Measurements from ENCODE around the gene ARF6.
"Not testable (repeated sequence)": the region's sequence is repeated elsewhere in the genome, so short reads cannot be mapped to it uniquely, and the experiment has no call there.

ARF6 gene

DNA sequence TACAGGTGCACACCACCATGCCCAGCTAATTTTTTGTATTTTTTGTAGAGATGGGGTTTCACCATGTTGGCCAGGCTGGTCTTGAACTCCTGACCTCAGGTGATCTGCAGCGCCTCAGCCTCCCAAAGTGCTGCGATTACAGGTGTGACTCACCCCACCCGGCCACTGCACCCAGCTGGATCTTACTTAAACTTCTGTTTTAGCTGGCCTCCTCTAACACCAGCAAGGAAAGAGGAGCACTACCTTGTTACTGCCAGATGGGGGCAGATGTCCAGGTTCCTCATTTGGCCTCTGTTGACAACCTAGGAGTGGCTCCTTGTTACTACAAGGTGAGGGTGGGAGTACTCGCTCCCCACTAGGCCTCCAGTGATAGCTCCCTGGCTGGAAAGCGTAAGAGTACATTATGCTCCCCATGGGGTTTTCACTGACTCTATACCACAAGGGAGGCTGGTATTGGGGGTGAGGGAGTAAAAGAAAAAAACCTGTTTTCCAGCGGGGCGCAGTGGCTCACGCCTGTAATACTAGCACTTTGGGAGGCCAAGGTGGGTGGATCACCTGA, 13.2 kb upstream of the ARF6 start:
- FAIRE-seq, result no peak

DNA sequence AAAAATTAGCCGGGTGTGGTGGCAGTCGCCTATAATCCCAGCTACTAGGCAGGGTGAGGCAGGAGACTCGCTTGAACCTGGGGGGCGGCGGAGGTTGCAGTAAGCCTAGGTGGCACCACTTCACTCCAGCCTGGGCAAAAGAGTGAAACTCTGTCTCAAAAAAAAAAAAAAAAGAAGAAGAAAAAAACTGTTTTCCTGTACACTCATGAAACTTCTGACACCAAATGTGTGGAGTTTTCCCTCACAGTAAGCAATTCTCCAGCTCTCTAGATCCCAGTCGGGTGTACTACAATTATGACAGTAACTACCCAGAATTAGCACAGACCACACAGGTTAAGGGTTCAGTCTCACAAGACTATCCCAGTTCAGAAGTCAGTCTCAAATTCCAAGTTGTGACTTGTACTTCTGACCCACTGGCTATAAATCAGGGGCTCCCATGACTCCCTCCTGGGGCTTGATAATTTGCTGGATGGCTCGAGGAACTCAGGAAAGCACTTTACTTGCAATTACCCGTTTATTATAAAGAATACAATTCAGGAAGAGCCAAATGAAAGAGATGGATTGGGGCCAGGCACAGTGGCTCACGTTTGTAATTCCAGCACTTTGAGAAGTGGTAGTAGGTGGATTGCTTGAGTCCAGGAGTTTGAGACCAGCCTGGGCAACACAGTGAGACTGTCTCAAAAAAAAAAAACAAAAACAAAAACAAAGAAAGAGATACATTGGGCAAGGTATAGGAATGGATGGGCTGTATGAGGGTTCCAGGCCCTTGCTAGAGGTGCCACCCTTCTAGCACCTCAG, 12.4 kb upstream of the ARF6 start:
- no peak for FAIRE-seq

DNA sequence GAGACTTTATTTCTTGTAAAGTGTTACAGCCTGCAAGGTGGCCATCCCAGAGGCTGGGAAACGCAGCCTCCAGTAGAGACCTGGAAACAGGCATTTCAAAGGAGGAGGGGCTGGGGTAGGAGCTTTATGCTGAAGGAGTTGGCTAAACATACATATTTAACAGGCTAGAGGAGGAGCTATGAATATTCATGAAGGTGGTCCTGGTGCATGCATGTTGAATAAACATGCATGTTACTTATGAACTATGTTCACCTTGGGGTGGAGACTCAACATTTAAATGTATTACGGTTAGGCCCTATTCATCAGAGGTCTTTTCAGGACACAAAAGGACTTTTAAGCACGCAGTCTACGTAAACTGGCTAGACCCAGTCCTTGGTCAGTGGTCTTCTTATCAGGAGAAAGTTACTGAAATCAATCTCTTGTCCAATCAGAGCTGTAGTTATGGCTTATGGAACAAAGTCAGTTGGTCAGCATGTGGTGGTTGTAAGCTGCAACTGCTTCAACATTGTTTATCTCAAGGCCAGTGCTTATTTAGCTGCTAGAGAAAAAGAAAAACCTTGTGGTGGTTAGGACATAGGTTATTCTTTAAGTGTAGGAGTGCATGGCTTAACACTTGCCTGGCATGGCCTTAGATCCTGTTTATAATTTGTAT, 11.4 kb upstream of the ARF6 start:
- FAIRE-seq, result no peak

DNA sequence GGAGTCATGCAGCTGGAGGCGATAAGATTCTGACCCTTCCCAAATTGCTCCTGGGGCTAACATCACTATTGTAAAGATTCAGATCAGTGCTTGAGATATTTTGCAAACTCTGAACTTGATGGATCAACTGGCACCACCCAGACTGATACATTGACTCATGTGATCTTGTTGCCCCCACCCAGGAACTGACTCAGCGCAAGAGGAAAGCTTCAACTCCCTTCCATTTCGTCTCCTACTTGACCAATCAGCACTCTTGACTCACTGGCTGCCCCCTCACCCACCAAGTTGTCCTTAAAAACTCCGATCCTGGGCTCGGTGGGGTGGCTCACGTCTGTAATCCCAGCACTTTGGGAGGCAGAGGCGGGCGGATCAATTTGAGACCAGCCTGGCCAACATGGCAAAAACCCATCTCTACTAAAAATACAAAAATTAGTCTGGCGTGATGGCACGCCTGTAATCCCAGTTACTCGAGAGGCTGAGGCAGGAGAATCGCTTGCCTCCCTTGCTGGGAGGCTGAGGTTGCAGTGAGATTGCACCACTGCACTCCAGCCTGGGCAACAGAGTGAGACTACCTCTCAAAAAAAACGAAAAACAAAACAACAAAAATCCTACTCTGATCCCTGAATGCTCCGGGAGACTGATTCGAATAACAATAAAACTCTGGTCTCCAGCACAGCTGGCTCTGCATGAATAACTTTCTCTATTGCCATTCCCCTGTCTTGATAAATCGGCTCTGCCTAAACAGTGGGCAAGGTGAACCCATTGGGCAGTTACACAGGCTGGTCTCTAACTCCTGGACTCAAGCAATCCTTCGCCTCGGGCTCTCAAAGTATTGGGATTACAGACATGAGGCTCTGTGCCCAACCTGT, 9.8 kb upstream of the ARF6 start:
- no peak for FAIRE-seq

DNA sequence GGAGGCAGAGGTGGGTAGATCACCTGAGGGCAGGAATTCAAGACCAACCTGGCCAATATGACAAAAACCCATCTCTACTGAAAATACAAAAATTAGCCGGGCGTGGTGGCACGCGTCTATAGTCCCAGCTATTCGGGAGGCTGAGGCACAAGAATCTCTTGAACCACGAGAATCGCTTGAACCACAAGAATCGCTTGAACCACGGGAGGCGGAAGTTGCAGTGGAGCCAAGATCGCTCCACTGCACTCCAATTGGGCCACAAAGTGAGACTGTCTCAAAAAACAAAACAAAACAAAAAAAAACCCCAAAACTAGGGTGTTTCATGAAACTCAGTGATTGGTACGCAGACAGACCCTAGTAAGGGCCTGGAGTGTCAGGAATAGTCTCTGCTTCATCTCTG, 6.4 kb upstream of the ARF6 start:
- no peak for FAIRE-seq

DNA sequence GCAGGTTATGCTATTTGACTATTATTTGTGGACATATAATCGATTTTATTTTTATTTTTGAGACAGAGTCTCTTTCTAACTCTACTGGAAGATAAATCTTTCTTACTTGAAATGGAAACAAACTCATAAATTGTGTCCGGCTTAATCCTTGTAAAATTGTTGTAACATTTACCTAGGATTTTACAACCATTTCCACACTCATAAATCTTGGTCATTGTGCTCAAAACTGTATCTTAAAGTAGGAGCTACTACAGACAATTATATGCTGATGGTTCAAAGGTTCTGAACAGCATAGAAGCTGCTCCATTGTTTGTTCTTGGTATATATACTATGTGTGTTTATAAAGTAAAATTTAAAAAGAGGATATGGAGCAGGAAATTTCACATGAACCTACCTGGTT, 4.6 kb upstream of the ARF6 start:
- FAIRE-seq, result no peak

DNA sequence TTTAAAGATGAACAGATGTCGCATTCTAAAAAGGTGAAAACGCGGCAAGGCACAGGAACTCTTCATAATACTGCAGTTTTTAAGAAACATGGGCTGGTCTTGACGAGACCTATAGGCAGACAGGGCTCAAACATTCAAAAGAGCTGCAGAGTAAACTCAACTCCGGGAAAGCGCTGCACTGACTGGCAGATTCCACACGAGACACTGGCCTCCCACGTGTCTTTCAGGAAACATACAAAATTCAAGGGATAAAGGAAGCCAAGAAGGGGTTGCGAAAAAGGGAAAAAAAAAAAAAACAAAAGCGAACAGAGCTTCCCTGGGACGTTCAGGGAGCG, 614 bp upstream of the ARF6 start:
- no peak for FAIRE-seq

DNA sequence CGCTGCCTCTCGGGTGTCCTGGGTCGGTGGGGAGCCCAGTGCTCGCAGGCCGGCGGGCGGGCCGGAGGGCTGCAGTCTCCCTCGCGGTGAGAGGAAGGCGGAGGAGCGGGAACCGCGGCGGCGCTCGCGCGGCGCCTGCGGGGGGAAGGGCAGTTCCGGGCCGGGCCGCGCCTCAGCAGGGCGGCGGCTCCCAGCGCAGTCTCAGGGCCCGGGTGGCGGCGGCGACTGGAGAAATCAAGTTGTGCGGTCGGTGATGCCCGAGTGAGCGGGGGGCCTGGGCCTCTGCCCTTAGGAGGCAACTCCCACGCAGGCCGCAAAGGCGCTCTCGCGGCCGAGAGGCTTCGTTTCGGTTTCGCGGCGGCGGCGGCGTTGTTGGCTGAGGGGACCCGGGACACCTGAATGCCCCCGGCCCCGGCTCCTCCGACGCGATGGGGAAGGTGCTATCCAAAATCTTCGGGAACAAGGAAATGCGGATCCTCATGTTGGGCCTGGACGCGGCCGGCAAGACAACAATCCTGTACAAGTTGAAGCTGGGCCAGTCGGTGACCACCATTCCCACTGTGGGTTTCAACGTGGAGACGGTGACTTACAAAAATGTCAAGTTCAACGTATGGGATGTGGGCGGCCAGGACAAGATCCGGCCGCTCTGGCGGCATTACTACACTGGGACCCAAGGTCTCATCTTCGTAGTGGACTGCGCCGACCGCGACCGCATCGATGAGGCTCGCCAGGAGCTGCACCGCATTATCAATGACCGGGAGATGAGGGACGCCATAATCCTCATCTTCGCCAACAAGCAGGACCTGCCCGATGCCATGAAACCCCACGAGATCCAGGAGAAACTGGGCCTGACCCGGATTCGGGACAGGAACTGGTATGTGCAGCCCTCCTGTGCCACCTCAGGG, 679 bp downstream of the ARF6 start:
- no peak for FAIRE-seq

DNA sequence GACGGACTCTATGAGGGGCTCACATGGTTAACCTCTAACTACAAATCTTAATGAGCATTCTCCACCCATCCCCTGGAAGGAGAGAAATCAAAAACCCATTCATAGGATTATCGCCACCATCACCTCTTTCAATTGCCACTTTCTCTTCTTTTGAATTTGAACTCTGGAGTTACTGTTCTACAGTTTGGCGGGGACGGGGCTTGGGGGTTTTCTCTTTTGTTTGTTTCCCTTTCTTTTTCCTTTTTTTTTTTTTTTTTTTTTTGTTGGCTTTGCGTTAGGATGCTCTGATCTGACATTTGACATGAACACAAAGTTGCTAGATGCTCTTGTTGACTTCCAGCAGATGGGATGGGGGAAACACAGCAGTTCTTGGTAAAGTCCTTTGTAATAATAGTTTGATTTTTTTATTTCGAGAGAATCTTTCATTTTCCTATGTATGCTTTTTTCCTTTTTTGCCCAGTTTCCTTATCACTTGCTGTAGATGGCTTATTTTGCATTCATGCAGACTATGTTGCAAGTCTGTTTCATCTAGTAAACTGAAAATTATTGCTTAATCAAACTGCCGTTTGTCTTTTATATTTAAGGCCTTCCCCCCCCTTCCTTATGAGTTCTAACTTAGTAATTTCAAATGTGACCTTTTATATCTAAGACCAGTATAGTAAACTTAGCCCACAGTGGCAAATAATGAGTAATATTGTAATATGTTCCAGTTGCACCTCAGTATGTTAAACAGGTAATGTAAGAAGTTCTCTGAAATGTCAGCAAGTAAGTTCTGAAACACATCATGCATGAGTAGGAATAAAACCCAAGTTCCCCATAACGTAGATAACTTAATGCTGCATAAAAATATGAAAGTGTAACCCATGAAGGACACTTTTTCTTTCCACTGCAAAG, 1.6 kb downstream of the ARF6 start:
- peak; percentile 39 for FAIRE-seq

DNA sequence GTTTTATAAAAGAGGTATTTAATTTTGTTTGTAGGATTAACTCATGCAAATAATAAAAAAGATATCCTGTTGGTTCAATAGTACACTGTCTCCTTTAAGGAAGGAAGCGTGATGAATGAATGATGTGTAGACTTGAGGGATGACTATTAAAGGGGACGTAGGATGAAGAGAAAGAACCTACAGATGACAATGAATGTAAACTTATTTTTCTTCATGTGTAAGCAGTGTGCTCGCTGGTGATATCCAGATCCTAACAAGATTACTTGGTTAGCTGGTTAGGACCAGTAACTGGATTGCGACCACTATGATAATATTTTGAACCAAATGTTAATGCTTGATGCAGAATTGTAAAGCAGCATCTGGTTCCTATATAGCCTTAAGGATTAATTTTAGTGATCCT, 2.6 kb downstream of the ARF6 start:
- FAIRE-seq, result no peak

DNA sequence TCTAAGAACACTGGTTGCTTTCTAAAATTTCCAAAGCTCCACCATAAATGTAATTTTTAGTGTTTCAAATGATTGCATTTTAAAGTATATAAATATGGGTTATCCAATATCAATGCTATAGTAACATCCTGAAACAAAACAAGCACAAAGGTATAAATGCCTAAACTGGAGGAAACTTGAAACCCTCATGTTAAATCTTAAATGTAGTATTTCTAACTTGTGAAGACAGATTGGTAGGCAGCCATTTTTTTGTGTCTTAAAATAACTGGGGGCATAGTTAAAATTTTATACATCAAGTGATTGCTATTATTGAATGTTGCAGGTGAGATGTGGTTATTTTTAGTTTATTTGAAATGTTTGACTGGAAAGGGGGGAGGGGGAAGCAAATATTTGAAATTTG, 3.4 kb downstream of the ARF6 start:
- peak; percentile 93 for FAIRE-seq

DNA sequence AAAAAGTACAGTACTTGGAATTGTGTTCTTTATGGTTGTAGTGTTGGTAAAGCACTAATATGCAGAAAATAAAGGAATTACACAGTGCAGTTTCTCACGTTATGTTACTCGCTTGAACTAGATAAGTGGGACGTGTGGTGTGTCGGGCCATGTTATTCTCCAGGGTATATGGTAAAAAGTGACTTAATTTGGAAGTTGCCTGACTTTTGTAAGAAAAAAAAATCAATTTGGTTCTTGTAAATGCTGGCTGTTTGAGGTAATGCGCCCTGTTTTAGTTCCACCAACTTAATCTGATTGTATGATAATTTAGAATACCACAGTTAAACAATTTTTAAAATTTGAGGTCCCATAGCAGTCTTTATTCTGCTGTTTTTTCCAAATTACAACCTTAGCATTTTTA, 4.1 kb downstream of the ARF6 start:
- FAIRE-seq, result no peak

DNA sequence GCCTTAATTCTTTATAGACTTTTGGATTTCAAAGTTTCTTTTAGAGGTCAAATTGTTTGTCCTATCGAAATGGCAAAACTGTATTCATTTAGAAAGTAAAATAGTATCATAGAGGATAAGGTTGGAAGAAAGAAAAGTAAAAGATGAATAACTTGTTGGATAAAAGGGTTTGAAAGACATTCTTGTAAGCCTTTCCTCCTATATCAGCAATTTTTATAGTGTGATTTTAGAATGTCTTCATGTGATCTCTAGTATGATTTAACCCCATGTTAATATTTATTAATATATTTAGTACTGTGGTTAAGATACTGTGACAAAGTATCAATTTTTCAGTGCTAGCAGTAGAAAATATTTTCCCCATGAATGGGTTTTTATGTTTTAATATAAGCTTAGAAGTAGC, 4.5 kb downstream of the ARF6 start:
- FAIRE-seq, result peak; percentile 72

DNA sequence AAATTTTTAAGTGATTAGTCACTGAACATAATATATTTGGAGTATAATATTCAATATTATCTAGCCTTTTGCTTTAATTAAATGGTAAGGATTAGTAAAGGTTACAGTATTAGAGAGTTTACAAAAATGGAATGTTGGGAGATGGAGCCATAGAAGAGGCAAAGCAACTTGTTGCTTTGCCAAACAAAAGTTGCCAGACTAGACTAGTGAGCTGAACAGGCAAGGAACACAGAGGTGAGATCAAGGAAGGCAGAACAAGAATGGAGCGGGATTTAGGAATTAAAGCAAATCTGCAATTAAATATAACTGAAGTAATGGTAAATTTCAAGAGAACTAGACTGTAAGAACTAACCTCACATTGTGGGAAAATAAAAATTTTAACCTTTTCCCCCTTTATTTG, 5.1 kb downstream of the ARF6 start:
- peak; percentile 6 for FAIRE-seq

DNA sequence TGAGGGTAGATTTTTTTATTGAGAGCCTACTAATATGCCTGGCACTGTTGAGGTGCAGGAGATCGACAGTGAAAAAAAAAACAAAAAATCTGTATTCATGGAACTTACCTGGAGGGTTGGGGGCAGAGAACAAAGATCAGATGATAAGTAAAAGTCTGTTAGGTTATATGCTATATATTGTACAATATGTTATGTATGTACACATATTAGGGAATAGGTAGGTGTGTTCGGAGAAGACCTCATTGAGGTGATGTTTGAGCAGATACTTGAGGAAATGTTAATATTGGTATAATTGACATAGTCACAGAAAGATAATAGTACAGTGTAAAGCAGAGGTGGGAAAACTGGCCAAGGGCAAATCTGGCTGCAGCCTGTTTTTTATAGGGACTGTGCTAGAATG, 5.6 kb downstream of the ARF6 start:
- FAIRE-seq, result no peak

DNA sequence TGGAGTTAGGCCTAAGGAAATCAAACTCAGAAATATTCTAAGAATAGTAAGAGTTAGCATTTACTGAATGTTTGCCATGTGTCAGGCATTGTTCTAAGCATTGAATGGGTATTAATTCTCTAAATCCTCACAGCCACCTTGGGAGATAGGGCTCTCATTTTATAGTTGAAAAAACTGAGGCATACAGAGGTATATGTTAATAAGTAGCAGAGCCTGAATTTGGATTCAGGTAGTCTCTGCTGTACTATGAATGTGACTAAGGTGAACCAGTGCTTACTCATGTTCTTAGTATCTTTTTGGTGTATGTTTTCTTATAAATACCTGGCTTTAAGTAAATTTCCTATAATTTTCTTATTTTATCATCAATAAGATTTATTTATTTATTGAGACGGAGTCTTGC, 8.1 kb downstream of the ARF6 start:
- no peak for FAIRE-seq

DNA sequence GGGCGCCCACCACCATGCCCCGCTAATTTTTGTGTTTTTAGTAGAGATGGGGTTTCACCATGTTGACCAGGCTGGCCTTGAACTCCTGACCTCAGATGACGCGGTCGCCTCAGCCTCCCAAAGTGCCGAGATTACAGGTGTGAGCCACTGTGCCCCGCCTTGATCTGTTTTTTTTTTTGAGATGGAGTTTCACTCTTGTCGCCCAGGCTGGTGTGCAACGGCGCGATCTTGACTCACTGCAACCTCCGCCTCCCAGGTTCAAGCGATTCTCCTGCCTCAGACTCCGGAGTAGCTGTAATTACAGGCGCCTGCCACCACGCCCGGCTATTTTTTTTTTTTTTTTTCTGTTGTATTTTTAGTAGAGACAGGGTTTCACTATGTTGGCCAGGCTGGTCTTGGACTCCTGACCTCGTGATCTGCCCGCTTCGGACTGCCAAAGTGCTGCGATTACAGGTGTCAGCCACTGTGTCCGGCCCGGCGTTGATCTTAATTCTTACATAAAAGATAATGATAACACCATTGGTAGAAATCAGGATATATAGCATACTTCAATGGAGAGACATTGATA, 9.9 kb downstream of the ARF6 start:
- FAIRE-seq, result not testable (repeated sequence)

DNA sequence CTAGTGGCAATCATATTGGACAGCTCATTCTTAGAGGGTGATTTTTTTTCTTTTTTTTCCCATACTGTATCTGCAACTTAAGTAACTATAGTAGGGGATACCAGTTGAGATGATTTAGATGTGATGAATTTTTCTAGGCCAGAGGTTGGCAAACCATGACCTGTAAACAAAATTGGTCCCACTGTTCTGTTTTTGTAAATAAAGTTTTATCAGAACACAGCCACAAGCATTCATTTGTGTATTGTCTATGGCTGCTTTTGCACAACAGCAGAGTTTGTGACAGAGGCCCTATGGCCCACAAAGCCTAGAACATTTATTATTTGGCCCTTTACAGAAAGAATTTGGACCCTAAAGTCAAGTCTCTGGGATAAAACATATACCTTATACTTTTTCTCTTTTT, 11.4 kb downstream of the ARF6 start:
- FAIRE-seq, result no peak

DNA sequence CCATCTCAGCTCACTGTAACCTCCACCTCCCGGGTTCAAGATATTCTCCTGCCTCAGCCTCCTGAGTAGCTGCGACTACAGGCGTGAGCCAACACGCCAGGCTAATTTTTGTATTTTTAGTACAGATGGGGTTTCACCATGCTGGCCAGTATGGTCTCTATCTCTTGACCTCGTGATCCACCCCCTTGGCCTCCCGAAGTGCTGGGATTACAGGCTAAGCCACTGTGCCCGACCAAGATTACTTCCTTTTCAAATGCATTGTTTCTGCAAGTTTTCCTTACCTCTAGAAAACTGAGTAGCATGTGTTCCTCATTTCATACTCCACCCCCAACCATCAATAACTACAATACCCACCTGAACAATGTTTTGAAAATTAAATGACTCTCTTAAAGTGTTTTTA, 13.1 kb downstream of the ARF6 start:
- FAIRE-seq, result no peak

DNA sequence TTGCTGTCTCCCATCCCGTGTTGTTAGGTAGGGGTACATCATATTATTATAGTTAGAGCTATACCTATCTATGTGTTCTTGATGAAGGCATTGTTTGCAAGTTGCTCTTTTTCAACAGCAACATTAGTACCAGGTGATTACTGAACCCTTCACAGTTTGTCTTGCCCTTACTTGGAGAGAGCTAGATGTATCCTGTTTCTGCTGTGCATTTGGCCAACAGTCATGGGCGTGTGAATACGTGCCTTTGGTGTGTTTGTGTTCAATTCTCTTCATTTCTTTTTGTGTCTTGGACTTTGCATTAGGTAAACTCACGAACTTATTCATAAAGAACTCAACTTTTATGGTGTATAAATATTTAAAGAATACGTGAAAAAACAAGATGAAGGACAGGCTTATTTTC, 14.3 kb downstream of the ARF6 start:
- FAIRE-seq, result no peak

DNA sequence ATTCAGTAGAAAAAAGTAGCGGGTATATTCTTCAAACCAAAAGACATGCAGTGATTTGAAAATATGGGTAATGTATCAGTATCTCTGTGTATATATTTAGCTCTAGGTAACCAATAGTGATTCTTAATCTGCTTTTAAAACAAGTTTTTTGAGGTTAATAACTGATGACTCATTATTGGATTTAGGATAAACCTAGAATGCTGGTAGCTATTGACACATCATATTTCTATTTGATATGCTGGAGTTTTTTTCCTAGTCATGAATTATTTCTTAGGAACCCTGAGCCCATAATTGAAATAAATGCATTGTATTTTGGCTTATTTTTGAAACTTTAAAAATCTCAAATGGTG, 15.5 kb downstream of the ARF6 start:
- no peak for FAIRE-seq

Measured in A204.1 (cell line).